NCI-H1105 (cell line): Measurements from ENCODE around the gene RIC1.
"Not testable (repeated sequence)": the region's sequence is repeated elsewhere in the genome, so short reads cannot be mapped to it uniquely, and the experiment has no call there.

Experiments
- DNase-seq: peaks from one replicate; lab custom pipeline; 2025; lab: John Stamatoyannopoulos, UW

RIC1 gene

DNA sequence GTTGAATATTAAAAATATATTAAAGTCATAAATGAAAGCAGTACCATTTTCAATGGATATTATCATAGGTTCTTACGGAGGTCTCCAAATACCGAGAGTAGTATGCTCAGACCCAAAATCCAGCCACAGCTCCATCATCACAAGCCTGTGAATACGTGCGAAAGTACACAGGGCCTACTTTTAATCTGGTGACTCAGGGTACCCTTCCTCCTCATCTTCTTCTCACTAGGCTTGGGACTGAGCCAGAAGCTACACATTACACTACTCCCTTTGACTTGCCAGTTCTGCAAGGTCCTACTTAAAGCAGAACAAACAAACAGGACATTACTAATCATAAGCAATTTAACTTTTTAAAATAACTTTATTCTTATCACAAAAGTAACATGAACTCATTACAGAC is 7.6 kb upstream of the RIC1 start:
- DNase-seq: no peak

DNA sequence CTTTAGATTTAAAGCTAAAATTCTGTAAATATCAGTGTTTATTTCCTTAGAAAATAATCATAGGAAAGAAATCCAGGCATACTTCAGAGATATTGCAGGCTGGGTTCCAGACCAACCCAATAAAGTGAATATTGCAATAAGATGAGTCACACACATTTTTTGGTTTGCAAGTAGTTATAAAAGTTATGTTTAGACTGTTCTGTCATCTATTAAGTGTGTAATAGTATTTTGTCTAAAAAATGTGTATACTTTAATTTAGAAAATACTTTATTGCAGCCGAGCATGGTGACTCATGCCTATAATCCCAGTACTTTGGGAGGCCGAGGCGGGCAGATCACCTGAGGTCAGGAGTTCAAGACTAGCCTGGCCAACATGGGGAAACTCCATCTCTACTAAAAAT is 6.9 kb upstream of the RIC1 start:
- DNase-seq: no peak

GRCh38 chr9:5624655-5625054 is 4.3 kb upstream of the RIC1 start:
- DNase-seq: no peak

DNA sequence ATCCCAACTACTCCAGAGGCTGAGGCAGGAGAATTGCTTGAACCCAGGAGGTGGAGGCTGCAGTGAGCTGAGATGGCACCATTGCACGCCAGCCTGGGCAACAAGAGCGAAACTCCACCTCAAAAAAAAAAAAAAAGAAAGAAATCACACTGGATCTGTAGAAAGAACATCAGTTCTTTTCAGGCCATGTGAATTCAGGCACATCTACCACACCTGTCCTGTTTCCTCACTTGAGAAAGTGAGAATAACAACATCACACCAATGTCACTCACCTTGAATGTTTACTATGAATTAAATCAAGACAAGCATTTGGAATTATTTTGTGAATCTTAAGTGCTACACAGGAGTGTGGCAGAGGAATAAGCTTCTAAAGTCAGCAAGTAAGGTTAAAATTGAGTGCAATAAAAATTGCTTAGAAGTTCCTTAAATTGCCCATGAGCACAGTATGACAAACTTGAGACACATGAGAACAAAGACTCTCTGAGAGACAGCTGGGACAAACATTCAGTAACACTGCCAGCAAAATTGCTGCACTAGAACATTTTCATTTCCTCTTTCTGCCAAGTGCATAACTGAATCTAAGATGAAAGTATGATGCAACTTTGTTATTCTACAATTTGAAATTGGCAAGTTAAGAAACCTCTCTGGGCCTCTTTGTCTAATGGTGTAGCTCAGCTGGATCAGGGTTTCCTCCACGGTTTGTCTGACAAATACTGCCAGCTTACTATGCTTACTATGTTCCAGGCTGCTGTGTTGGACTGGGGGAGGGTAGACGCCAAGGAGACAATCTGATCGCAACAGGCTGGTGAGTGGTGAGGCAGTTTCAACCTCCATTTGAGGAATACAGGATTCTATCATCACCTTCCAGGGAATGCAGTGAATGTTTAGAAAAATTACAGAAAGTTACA is 1.9 kb upstream of the RIC1 start:
- DNase-seq: no peak

DNA sequence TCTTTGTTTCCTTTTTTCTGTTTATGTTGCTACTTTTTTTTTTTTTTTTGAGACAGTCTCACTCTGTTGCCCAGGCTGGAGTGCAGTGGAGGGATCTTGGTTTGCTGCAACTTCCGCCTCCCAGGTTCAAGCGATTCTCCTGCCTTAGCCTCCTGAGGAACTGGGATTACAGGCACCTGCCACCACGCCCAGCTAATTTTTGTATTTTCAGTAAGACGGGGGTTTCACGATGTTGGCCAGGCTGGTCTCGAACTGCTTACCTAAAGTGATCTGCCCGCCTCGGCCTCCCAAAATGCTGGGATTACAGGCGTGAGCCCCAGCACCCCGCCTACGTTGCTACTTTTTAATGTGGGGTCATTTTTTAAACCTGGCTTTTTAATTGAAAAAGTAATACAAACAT is 1.2 kb upstream of the RIC1 start:
- DNase-seq: not testable (repeated sequence)

- DNase-seq: no peak
Observed at GRCh38 chr9:5628183-5628529, 751 bp upstream of the RIC1 start.

DNA sequence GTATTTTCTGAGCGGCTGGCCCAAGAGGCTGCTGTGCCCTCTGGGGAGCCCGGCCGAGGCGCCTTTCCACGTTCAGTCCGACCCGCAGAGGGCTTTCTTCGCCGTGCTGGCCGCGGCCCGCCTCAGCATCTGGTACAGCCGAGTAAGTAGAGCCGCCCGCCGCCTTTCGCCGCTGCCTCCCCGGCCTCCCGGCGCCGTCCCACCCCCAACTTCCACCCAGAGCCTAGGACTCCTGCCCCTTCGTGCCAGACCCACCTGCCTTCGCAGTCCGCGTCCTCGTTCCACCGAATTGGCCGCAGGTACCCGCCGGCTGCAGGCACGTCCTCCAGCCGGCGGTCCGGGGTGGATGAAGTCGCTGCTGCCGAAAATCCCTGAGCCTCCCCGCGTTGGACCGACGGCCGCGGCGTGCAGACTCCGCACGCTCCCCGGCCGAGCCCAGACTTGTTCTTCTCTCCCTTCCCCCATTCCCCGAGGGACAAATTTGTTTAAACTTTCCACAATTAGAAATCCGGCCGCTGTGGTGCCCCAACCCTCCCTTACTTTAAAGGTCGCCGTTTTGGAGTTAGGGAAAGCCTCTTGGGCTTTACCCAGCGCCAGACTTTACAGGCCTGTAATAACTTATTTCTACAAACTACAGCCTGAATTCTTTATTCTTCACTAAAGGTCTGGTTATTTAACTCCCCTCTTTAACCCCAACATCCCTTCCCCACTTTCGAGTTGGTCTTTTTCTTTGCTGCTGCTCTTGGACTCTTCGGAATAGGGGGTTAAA is 589 bp downstream of the RIC1 start:
- peak; percentile 39 for DNase-seq

GRCh38 chr9:5630081-5630507 is 1.2 kb downstream of the RIC1 start:
- DNase-seq: peak; percentile 12

- DNase-seq: no peak
Observed at GRCh38 chr9:5631026-5631425, 2.1 kb downstream of the RIC1 start.

DNA sequence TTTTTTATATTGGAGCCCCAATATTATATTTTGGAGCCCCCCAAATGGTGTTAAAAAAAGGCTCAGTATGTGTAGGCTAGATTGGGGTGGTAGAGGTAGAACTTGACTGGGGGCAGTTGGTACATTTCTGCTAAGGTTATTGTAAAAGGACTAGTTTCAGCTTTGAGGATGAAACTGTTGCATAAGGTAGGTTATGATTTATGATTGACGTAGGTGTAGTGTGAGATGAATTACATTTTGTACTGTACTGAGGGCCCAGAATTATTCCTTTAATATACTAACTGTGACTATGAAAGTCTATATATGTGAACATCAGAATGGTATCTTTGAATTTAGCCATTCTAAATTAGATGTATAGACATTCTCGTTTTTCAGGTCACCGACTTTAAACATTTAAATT is 3.6 kb downstream of the RIC1 start:
- DNase-seq: no peak

- no peak for DNase-seq
Observed at GRCh38 chr9:5633243-5633642, 4.3 kb downstream of the RIC1 start.

DNA sequence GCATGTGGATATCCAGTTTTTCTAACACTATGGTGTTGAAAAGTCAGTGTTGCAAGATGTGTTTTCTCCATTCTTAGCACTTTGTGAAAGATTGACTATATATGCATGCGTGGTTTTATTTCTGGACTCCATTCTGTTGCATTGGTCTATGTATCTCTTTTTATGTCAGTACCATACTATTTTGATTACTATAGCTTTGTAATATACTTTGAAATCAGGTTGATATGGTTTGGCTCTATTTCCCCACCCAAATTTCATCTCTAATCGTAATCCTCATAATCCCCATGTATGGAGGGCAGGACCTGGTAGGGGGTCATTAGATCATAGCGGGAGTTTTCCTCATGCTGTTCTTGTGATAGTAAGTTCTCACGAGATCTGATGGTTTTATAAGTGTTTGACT is 6.5 kb downstream of the RIC1 start:
- DNase-seq: no peak

GRCh38 chr9:5639816-5640215 is 10.9 kb downstream of the RIC1 start:
- DNase-seq: no peak

DNA sequence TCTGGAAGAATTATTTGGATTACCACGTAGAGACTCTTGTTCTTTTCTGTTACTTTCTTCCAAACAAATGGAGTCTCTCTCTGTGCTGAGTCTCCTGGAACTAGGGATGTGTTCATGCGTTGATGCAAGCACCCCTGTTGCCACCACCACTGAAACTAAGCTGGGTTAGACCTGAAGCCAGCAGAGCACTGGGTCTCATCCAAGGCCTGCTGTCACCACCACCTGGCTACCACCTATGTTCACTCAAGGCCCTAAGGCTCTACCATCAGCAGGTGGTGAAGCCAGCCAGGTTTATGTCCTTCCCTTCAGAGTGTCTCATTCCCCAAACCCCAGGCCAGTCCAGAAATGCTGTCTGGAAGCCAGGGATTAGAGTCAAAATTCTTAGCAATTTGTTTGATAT is 13.3 kb downstream of the RIC1 start:
- no peak for DNase-seq

GRCh38 chr9:5643005-5643624 is 14.2 kb downstream of the RIC1 start:
- no peak for DNase-seq

- no peak for DNase-seq
Observed at GRCh38 chr9:5644501-5644900, 15.6 kb downstream of the RIC1 start.

GRCh38 chr9:5646116-5646515 is 17.2 kb downstream of the RIC1 start:
- DNase-seq: no peak

- no peak for DNase-seq
Observed at GRCh38 chr9:5650356-5651105, 21.6 kb downstream of the RIC1 start.

DNA sequence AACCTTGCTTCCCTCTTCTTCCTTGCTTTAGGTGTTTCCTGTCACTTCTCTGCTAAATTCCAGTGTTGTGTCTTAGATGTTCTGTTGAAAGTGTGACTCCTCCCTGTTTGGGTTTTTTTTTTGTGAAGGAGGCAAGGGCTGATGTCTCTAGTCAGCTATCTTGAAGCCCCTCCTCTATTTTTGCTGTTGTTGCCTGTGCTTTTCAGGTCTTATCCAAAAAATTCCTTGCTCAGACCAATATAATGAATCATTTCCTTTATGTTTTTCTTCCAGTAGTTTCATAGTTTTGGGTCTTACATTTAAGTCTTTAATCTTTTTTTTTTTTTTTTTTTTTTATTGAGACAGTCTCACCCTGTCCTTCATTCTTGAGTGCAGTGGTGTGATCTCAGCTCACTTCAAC is 22.3 kb downstream of the RIC1 start:
- DNase-seq: no peak

GRCh38 chr9:5652821-5653220 is 23.9 kb downstream of the RIC1 start:
- DNase-seq: no peak

GRCh38 chr9:5662804-5663203 is 33.9 kb downstream of the RIC1 start:
- not testable (repeated sequence) for DNase-seq

DNA sequence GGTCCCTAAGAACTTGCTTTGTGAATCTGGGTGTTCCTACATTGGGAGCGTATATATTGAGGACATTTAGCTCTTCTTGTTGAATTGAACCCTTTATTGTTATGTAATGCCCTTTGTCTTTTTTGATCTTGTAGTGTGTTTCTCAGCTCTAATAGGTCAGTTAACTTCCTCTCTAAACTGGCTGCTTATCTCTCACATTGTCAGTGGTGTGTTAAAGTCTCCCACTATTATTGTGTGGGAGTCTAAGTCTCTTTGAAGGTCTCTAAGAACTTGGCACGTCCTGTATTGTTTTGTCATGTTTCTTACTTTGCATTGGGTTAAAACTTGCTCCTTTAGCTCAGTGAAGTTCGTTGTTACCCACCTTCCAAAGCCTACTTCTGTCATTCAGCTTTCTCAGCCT is 36.2 kb downstream of the RIC1 start:
- DNase-seq: no peak
